H9 (cell line): ENCODE measurements around the gene DCBLD1. TPM values are rescaled to one million over a fixed set of nuclear protein-coding genes. Genes with fewer than 3 reads are reported as not detected.

Source experiments
- DNase-seq: peaks from one replicate; pipeline ENCODE4 v3.0.0-alpha.2; 2017
- H2AFZ ChIP-seq: one replicate; pipeline ENCODE4 v1.6.1; 2013; ENCODE audit warnings: mild to moderate bottlenecking, low read length, control low read depth, moderate library complexity
- H2AK5ac ChIP-seq: 2 replicates; pipeline ENCODE4 v1.6.1; 2013; ENCODE audit warnings: low read length, control low read depth, mixed read lengths; ENCODE audit not compliant: insufficient read length
- H2BK120ac ChIP-seq: one replicate; pipeline ENCODE4 v1.6.1; 2013; ENCODE audit warnings: low read depth, mild to moderate bottlenecking, low read length, control low read depth, inconsistent platforms; ENCODE audit not compliant: poor library complexity, severe bottlenecking
- H2BK12ac ChIP-seq: 2 replicates; pipeline ENCODE4 v1.6.1; 2013; ENCODE audit warnings: low read length, control low read depth, mixed read lengths, low read depth; ENCODE audit not compliant: insufficient read length
- H2BK15ac ChIP-seq: 2 replicates; pipeline ENCODE4 v1.6.1; 2013; ENCODE audit warnings: low read depth, low read length, control low read depth
- H2BK20ac ChIP-seq: one replicate; pipeline ENCODE4 v1.6.1; 2013; ENCODE audit warnings: low read depth, mild to moderate bottlenecking, low read length, control low read depth, inconsistent platforms; ENCODE audit not compliant: poor library complexity, severe bottlenecking
- H2BK5ac ChIP-seq: 2 replicates; pipeline ENCODE4 v1.6.1; 2013; ENCODE audit warnings: low read length, control low read depth, mixed read lengths; ENCODE audit not compliant: insufficient read length
- H3K14ac ChIP-seq: 2 replicates; pipeline ENCODE4 v1.6.1; 2013; ENCODE audit warnings: low read length, control low read depth; ENCODE audit not compliant: insufficient read depth
- H3K18ac ChIP-seq: 2 replicates; pipeline ENCODE4 v1.6.1; 2013; ENCODE audit warnings: low read depth, mild to moderate bottlenecking, mixed read lengths, low read length, control low read depth; ENCODE audit not compliant: insufficient read length
- H3K23ac ChIP-seq: 2 replicates; pipeline ENCODE4 v1.6.1; 2013; ENCODE audit warnings: low read length, control low read depth, mixed read lengths, low read depth; ENCODE audit not compliant: insufficient read length
- H3K23me2 ChIP-seq: 2 replicates; pipeline ENCODE4 v1.6.1; 2013; ENCODE audit warnings: low read depth, mild to moderate bottlenecking, mixed read lengths, low read length, control low read depth; ENCODE audit not compliant: insufficient read length, poor library complexity, severe bottlenecking
- H3K27ac ChIP-seq: 2 replicates; pipeline ENCODE4 v1.5.1; 2013; ENCODE audit warnings: low read length, control low read depth, mixed read lengths, low read depth; ENCODE audit not compliant: insufficient read length
- H3K27me3 ChIP-seq: 2 replicates; pipeline ENCODE4 v1.6.1; 2013; ENCODE audit warnings: low read length, control low read depth, inconsistent platforms; ENCODE audit not compliant: insufficient read depth
- H3K4ac ChIP-seq: 2 replicates; pipeline ENCODE4 v1.6.1; 2013; ENCODE audit warnings: low read depth, mild to moderate bottlenecking, control low read depth, inconsistent platforms, low read length, moderate library complexity
- H3K4me1 ChIP-seq: 2 replicates; pipeline ENCODE4 v1.6.1; 2013; ENCODE audit warnings: low read length, control low read depth, inconsistent platforms; ENCODE audit not compliant: insufficient read depth
- H3K4me2 ChIP-seq: 2 replicates; pipeline ENCODE4 v1.6.1; 2013; ENCODE audit warnings: low read length, control low read depth, mixed read lengths; ENCODE audit not compliant: insufficient read length, insufficient read depth
- H3K56ac ChIP-seq: 2 replicates; pipeline ENCODE4 v1.6.1; 2013; ENCODE audit warnings: low read depth, mild to moderate bottlenecking, mixed read lengths, low read length, control low read depth; ENCODE audit not compliant: insufficient read length
- H3K79me1 ChIP-seq: 2 replicates; pipeline ENCODE4 v1.6.1; 2013; ENCODE audit warnings: low read depth, mild to moderate bottlenecking, moderate library complexity, low read length, control low read depth, inconsistent platforms; ENCODE audit not compliant: insufficient read depth, poor library complexity, severe bottlenecking
- H3K79me2 ChIP-seq: 2 replicates; pipeline ENCODE4 v1.6.1; 2013; ENCODE audit warnings: low read length, control low read depth, inconsistent platforms; ENCODE audit not compliant: insufficient read depth
- H3K9ac ChIP-seq: 2 replicates; pipeline ENCODE4 v1.6.1; 2013; ENCODE audit warnings: low read length, control low read depth, mixed read lengths; ENCODE audit not compliant: insufficient read length; ENCODE audit errors: extremely low read depth
- H3K9me3 ChIP-seq: one replicate; pipeline ENCODE4 v1.6.1; 2013; ENCODE audit warnings: low read depth, low read length, inconsistent platforms; ENCODE audit not compliant: control insufficient read depth
- H3T11ph ChIP-seq: one replicate; pipeline ENCODE4 v1.6.1; 2013; ENCODE audit warnings: mild to moderate bottlenecking, low read length, control low read depth, inconsistent platforms
- H4K20me1 ChIP-seq: one replicate; pipeline ENCODE4 v1.6.1; 2013; ENCODE audit not compliant: control insufficient read depth, insufficient read length, insufficient read depth
- H4K5ac ChIP-seq: 2 replicates; pipeline ENCODE4 v1.6.1; 2013; ENCODE audit warnings: low read depth, mild to moderate bottlenecking, mixed read lengths, low read length, control low read depth; ENCODE audit not compliant: insufficient read length
- H4K8ac ChIP-seq: replicated peaks from 2 replicates; pipeline ENCODE4 v1.6.1; 2013; ENCODE audit warnings: low read length, control low read depth, mixed read lengths, low read depth; ENCODE audit not compliant: insufficient read length
- H4K91ac ChIP-seq: 2 replicates; pipeline ENCODE4 v1.6.1; 2013; ENCODE audit warnings: low read depth, mild to moderate bottlenecking, moderate library complexity, mixed read lengths, low read length, control low read depth; ENCODE audit not compliant: insufficient read length
- H3K27ac Mint-ChIP-seq, 3 experiments: 2 replicates in 2 of 3; 3 replicates in 1 of 3; pipeline ENCODE4 v1.8.0; 2020 to 2021; ENCODE audit warnings: mixed read lengths in 3 of 3, mild to moderate bottlenecking in 1 of 3, moderate library complexity in 1 of 3
- H3K27me3 Mint-ChIP-seq: 2 replicates; pipeline ENCODE4 v1.8.0; 2021; ENCODE audit warnings: low read depth, mild to moderate bottlenecking, moderate library complexity, mixed read lengths
- H3K36me3 Mint-ChIP-seq, 3 experiments: 2 replicates in 2 of 3; 3 replicates in 1 of 3; pipeline ENCODE4 v1.8.0; 2020 to 2021; ENCODE audit warnings: low read depth in 3 of 3, mixed read lengths in 3 of 3; ENCODE audit not compliant: insufficient read depth in 1 of 3
- H3K4me1 Mint-ChIP-seq, 2 experiments: 2 replicates each; pipeline ENCODE4 v1.8.0; 2020; ENCODE audit warnings: mixed read lengths in 2 of 2
- H3K4me3 Mint-ChIP-seq, 2 experiments: 2 replicates in 1 of 2; 3 replicates in 1 of 2; pipeline ENCODE4 v1.8.0; 2020 to 2021; ENCODE audit warnings: mild to moderate bottlenecking in 2 of 2, mixed read lengths in 2 of 2, moderate library complexity in 1 of 2
- H3K9me3 Mint-ChIP-seq, 2 experiments: 2 replicates in 1 of 2; 3 replicates in 1 of 2; pipeline ENCODE4 v1.8.0; 2020; ENCODE audit warnings: mild to moderate bottlenecking in 2 of 2, mixed read lengths in 2 of 2, moderate library complexity in 1 of 2
- WGBS: extraction: QIAGEN DNeasy Blood & Tissue Kit; methylation state at CpG from one replicate; pipeline ENCODE4 v1.1.7; 2013; ENCODE audit warnings: missing lambda C conversion rate, low lambda C conversion rate, mixed read lengths; ENCODE audit not compliant: insufficient read length; ENCODE audit errors: extremely low coverage; 5-methylcytosine and 5-hydroxymethylcytosine counted together
- total RNA-seq: library from RNA; stranded (reverse); gene quantifications from 2 replicates; pipeline ENCODE4 v1.2.1, GENCODE V29; 2021
- TF ChIP-seq, protein P1 (sequence below): fragments of 200-600 bp; sonication (generic); conservative IDR thresholded peaks from 3 replicates; pipeline ENCODE4 v1.8.0; 2021; ENCODE audit warnings: antibody characterized with exemption, mild to moderate bottlenecking

DCBLD1 gene
- total RNA-seq, 1 experiment from 2014 or later, result 10.1 TPM

DNA sequence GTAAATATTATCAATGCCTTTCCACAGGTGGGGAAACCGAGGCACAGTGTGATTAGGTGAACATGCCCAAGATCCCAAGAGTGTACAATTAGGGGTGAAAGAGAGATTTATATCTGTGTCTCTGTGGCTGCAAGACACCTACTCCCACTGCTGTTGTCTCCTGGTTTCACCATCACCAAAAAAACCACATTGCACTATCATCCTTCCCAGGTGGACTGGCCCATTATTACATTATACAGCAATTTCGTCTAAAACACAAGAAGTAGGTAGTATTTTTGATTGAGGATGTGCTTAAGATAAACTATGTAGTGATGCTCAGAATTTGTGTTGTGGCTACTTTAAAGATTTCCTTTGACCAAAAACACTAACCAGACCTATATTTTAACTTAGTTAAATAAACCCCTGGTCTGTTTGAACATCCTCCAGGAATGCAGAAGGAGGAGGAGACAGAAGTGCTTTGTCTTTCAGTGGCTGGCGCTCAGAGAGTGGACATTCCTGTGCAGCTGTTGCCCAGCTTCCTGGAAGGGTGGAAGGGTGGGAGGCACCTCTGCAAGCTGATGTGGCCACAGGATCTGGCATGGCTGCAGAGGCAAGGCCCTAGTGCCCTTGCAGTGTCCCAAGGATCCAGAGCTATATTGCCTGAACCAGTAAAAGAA lies 23.8 kb downstream of the DCBLD1 start:
- TF ChIP-seq, protein P1, sequence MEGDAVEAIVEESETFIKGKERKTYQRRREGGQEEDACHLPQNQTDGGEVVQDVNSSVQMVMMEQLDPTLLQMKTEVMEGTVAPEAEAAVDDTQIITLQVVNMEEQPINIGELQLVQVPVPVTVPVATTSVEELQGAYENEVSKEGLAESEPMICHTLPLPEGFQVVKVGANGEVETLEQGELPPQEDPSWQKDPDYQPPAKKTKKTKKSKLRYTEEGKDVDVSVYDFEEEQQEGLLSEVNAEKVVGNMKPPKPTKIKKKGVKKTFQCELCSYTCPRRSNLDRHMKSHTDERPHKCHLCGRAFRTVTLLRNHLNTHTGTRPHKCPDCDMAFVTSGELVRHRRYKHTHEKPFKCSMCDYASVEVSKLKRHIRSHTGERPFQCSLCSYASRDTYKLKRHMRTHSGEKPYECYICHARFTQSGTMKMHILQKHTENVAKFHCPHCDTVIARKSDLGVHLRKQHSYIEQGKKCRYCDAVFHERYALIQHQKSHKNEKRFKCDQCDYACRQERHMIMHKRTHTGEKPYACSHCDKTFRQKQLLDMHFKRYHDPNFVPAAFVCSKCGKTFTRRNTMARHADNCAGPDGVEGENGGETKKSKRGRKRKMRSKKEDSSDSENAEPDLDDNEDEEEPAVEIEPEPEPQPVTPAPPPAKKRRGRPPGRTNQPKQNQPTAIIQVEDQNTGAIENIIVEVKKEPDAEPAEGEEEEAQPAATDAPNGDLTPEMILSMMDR, result no peak
- Histone ChIP-seq H3K4ac (no peak overlapping the region), H3K27ac (no peak overlapping the region), H3K4me1 (no peaks in the 10 kb centered on the region), H2BK20ac (no peak overlapping the region), H3K23ac (no peak overlapping the region), H4K20me1 (no peaks in the 10 kb centered on the region), H4K91ac (no peak overlapping the region), H3K14ac (no peak overlapping the region), H3K79me2 (no peaks in the 10 kb centered on the region), H2BK15ac (no peak overlapping the region), H3K79me1 (no peaks in the 10 kb centered on the region), H3K56ac (no peak overlapping the region), H4K5ac (no peak overlapping the region), H2BK5ac (no peak overlapping the region), H2BK12ac (no peak overlapping the region), H3K9ac (no peak overlapping the region), H2AK5ac (no peak overlapping the region), H3K4me2 (no peak overlapping the region), H3K9me3 (no peaks in the 10 kb centered on the region), H3K23me2 (no peaks in the 10 kb centered on the region), H2AFZ (no peak overlapping the region), H2BK120ac (no peak overlapping the region), H3T11ph (no peak overlapping the region), H4K8ac (no peak overlapping the region), H3K18ac (no peak overlapping the region), H3K27me3 (no peaks in the 10 kb centered on the region)
- DNase-seq, result no peak
- Mint-ChIP-seq H3K27ac (no peak overlapping the region), H3K36me3 (no peaks in the 10 kb centered on the region), H3K9me3 (no peaks in the 10 kb centered on the region), H3K4me1 (no peaks in the 10 kb centered on the region), H3K4me3 (no peak overlapping the region), H3K27me3 (no peaks in the 10 kb centered on the region)
- no CpG with 5 or more reads among the region's 3 CpGs for WGBS
